H1 (cell line): ENCODE measurements around the gene ANKS1B. TPM values are rescaled to one million over a fixed set of nuclear protein-coding genes. Genes with fewer than 3 reads are reported as not detected.

Experiments
- CTCF ChIA-PET: fragments of 300-600 bp; sonication (Branson Sonifier 250); formaldehyde crosslinking; loops from one replicate; lab custom pipeline; 2021; ENCODE audit not compliant: partially characterized antibody; lab: Charles Lee
- POLR2A ChIA-PET: fragments of 300-600 bp; sonication (Branson Sonifier 250); formaldehyde crosslinking; loops from one replicate; lab custom pipeline; 2021; ENCODE audit warnings: inconsistent platforms; ENCODE audit not compliant: partially characterized antibody; lab: Charles Lee
- DNase-seq, 2 experiments: peaks; one replicate each; pipeline versions ENCODE4 v3.0.0 to v3.0.0-alpha.2; 2010 to 2022; ENCODE audit warnings: low spot score in 2 of 2, low read depth in 1 of 2, mixed read lengths in 1 of 2
- FAIRE-seq: peaks from 2 replicates; lab custom pipeline; 2011; peaks lifted over from hg19 to GRCh38; lab: Jason Lieb, UNC
- H2AFZ ChIP-seq: 2 replicates; pipeline ENCODE4 v1.8.1; 2012; ENCODE audit warnings: low read length, inconsistent platforms
- H2AK5ac ChIP-seq: 2 replicates; pipeline ENCODE4 v1.6.1; 2013; ENCODE audit warnings: low read depth, low read length
- H2BK120ac ChIP-seq: replicated peaks from 2 replicates; pipeline ENCODE3; 2013; ENCODE audit warnings: low read depth, low read length, inconsistent platforms
- H2BK12ac ChIP-seq: 2 replicates; pipeline ENCODE4 v1.6.1; 2013; ENCODE audit warnings: low read depth, low read length
- H2BK15ac ChIP-seq: 2 replicates; pipeline ENCODE4 v1.6.1; 2013; ENCODE audit warnings: low read length
- H2BK20ac ChIP-seq: 2 replicates; pipeline ENCODE4 v1.6.1; 2013; ENCODE audit warnings: low read length
- H2BK5ac ChIP-seq: 2 replicates; pipeline ENCODE4 v1.6.1; 2013; ENCODE audit warnings: low read depth, low read length
- H3K14ac ChIP-seq: 2 replicates; pipeline ENCODE4 v1.6.1; 2013; ENCODE audit warnings: inconsistent platforms; ENCODE audit not compliant: insufficient read length
- H3K18ac ChIP-seq: 2 replicates; pipeline ENCODE4 v1.6.1; 2013; ENCODE audit warnings: low read length; ENCODE audit errors: extremely low read depth
- H3K23ac ChIP-seq: 2 replicates; pipeline ENCODE4 v1.6.1; 2013; ENCODE audit warnings: inconsistent platforms; ENCODE audit not compliant: insufficient read length
- H3K23me2 ChIP-seq: 2 replicates; pipeline ENCODE4 v1.6.1; 2013; ENCODE audit warnings: low read depth, low read length
- H3K27ac ChIP-seq: 2 replicates; pipeline ENCODE4 v1.6.1; 2011; ENCODE audit warnings: low read depth, low read length, inconsistent platforms
- H3K27me3 ChIP-seq, 4 experiments: replicated peaks in 1 of 4; 1 replicate in 1 of 4; 2 replicates in 3 of 4; pipeline versions ENCODE4 v1.6.1 to v1.8.1; 2011 to 2013; ENCODE audit warnings: low read length in 3 of 4, mild to moderate bottlenecking in 3 of 4, inconsistent platforms in 2 of 4, mixed read lengths in 2 of 4, moderate library complexity in 1 of 4; ENCODE audit not compliant: control insufficient read depth in 3 of 4, insufficient read depth in 3 of 4; ENCODE audit errors: extremely low read depth in 1 of 4
- H3K36me3 ChIP-seq, 4 experiments: 2 replicates each; pipeline versions ENCODE4 v1.6.1 to v1.8.1; 2011 to 2013; ENCODE audit warnings: mild to moderate bottlenecking in 4 of 4, low read length in 3 of 4, moderate library complexity in 2 of 4, control low read depth in 1 of 4, inconsistent platforms in 1 of 4; ENCODE audit not compliant: insufficient read depth in 4 of 4, control insufficient read depth in 2 of 4
- H3K4ac ChIP-seq: replicated peaks from 2 replicates; pipeline ENCODE3; 2013; ENCODE audit warnings: low read length, low read depth, mixed read lengths, inconsistent platforms; ENCODE audit not compliant: insufficient read length
- H3K4me1 ChIP-seq, 4 experiments: replicated peaks in 1 of 4; 1 replicate in 1 of 4; 2 replicates in 3 of 4; pipeline versions ENCODE4 v1.6.1 to v1.8.1; 2011 to 2013; ENCODE audit warnings: low read length in 3 of 4, inconsistent platforms in 2 of 4, mixed read lengths in 1 of 4; ENCODE audit not compliant: insufficient read depth in 4 of 4, control insufficient read depth in 3 of 4
- H3K4me2 ChIP-seq, 2 experiments: 2 replicates each; pipeline versions ENCODE4 v1.6.1 to v1.8.1; 2011 to 2013; ENCODE audit warnings: low read depth in 2 of 2, low read length in 2 of 2, control low read depth in 1 of 2, inconsistent platforms in 1 of 2, mild to moderate bottlenecking in 1 of 2; ENCODE audit not compliant: insufficient read depth in 1 of 2
- H3K4me3 ChIP-seq, 4 experiments: fragments of 200-600, 300-600 bp in 1 of 4; sonication (generic), shearing (Covaris generic), sonication (Bioruptor Twin) in 1 of 4; 2 replicates each; pipeline versions ENCODE4 v1.5.1 to v1.8.1; 2011 to 2016; ENCODE audit warnings: low read length in 4 of 4, low read depth in 3 of 4, control low read depth in 2 of 4, inconsistent platforms in 2 of 4, mild to moderate bottlenecking in 2 of 4, mixed read lengths in 1 of 4, moderate library complexity in 1 of 4; ENCODE audit not compliant: insufficient read depth in 2 of 4; ENCODE audit errors: extremely low read depth in 1 of 4
- H3K56ac ChIP-seq: replicated peaks from 2 replicates; pipeline ENCODE3; 2013; ENCODE audit warnings: low read depth, mild to moderate bottlenecking, mixed read lengths, low read length, inconsistent platforms; ENCODE audit not compliant: insufficient read length
- H3K79me1 ChIP-seq: 2 replicates; pipeline ENCODE4 v1.6.1; 2013; ENCODE audit warnings: low read depth, low read length, control low read depth
- H3K79me2 ChIP-seq, 2 experiments: 2 replicates each; pipeline versions ENCODE4 v1.6.1 to v1.8.1; 2012 to 2013; ENCODE audit warnings: low read length in 2 of 2, mild to moderate bottlenecking in 2 of 2, inconsistent platforms in 1 of 2; ENCODE audit not compliant: insufficient read depth in 2 of 2, control insufficient read depth in 1 of 2
- H3K9ac ChIP-seq, 4 experiments: replicated peaks in 1 of 4; 1 replicate in 1 of 4; 2 replicates in 3 of 4; pipeline versions ENCODE4 v1.6.1 to v1.8.1; 2011 to 2013; ENCODE audit warnings: low read depth in 3 of 4, low read length in 3 of 4, control low read depth in 2 of 4, mild to moderate bottlenecking in 2 of 4, moderate library complexity in 2 of 4, inconsistent platforms in 1 of 4; ENCODE audit errors: extremely low read depth in 1 of 4
- H3K9me3 ChIP-seq, 2 experiments: 2 replicates each; pipeline versions ENCODE4 v1.6.1 to v1.8.1; 2012 to 2013; ENCODE audit warnings: mild to moderate bottlenecking in 2 of 2, moderate library complexity in 2 of 2, control low read depth in 1 of 2, inconsistent platforms in 1 of 2, low read depth in 1 of 2, low read length in 1 of 2, mixed read lengths in 1 of 2; ENCODE audit not compliant: insufficient read depth in 2 of 2
- H4K20me1 ChIP-seq, 2 experiments: replicated peaks in 1 of 2; 2 replicates each; pipeline versions ENCODE3 to v1.8.1; 2011 to 2013; ENCODE audit warnings: inconsistent platforms in 2 of 2, low read length in 2 of 2, mild to moderate bottlenecking in 1 of 2; ENCODE audit not compliant: insufficient read depth in 2 of 2, control insufficient read depth in 1 of 2
- H4K5ac ChIP-seq: 2 replicates; pipeline ENCODE4 v1.6.1; 2013; ENCODE audit warnings: low read length, low read depth, mixed read lengths, inconsistent platforms; ENCODE audit not compliant: insufficient read length
- H4K8ac ChIP-seq: 2 replicates; pipeline ENCODE4 v1.8.0; 2013; ENCODE audit warnings: mild to moderate bottlenecking, moderate library complexity, low read length, inconsistent platforms; ENCODE audit not compliant: insufficient read depth; ENCODE audit errors: extremely low read depth
- H4K91ac ChIP-seq: replicated peaks from 2 replicates; pipeline ENCODE3; 2013; ENCODE audit warnings: low read length, mixed read lengths, inconsistent platforms; ENCODE audit not compliant: insufficient read length
- BACH1 ChIP-seq: IDR thresholded peaks from 2 replicates; pipeline ENCODE4 v1.6.1; 2012; ENCODE audit warnings: low read length, improper control_type of control experiment
- BRCA1 ChIP-seq: IDR thresholded peaks from 2 replicates; pipeline ENCODE4 v1.6.1; 2012; ENCODE audit warnings: low read depth, low read length, improper control_type of control experiment
- CBX5 ChIP-seq: fragments of 300-800, 300-1000 bp; sonication (generic); IDR thresholded peaks from 2 replicates; pipeline ENCODE4 v1.7.1; 2016; ENCODE audit warnings: antibody characterized with exemption, low read length, low read depth
- CTBP2 ChIP-seq: IDR thresholded peaks from 2 replicates; pipeline ENCODE4 v1.7.0; 2011; ENCODE audit warnings: borderline replicate concordance, mild to moderate bottlenecking, moderate library complexity, mixed read lengths, low read length; ENCODE audit not compliant: insufficient read depth, insufficient read length
- FOSL1 ChIP-seq: IDR thresholded peaks from 2 replicates; pipeline ENCODE4 v1.6.1; 2011; ENCODE audit warnings: mild to moderate bottlenecking, low read depth, low read length, moderate library complexity; ENCODE audit not compliant: insufficient read depth
- POLR2A ChIP-seq, 2 experiments: IDR thresholded peaks; 1 replicate in 1 of 2; 2 replicates in 1 of 2; pipeline ENCODE4 v1.6.1; 2011; ENCODE audit warnings: low read depth in 2 of 2, low read length in 2 of 2, mild to moderate bottlenecking in 2 of 2; ENCODE audit errors: control extremely low read depth in 1 of 2
- POLR2AphosphoS5 ChIP-seq: IDR thresholded peaks from 2 replicates; pipeline ENCODE4 v1.6.1; 2011; ENCODE audit warnings: low read depth, low read length
- SAP30 ChIP-seq: fragments of 300-600 bp; sonication (generic); IDR thresholded peaks from 2 replicates; pipeline ENCODE4 v1.7.1; 2012; ENCODE audit warnings: low read length, moderate library complexity, mild to moderate bottlenecking, inconsistent platforms; ENCODE audit not compliant: insufficient read depth, insufficient replicate concordance
- WGBS, 2 experiments: shearing (Covaris generic) in 1 of 2; methylation state at CpG; one replicate each; pipeline versions ENCODE4 v1.1.6 to v1.1.7; 2013 to 2015; ENCODE audit warnings: low lambda C conversion rate in 2 of 2, mixed read lengths in 2 of 2, inconsistent platforms in 1 of 2, low coverage in 1 of 2, missing lambda C conversion rate in 1 of 2; ENCODE audit not compliant: insufficient replicate concordance in 2 of 2, insufficient coverage in 1 of 2, insufficient read length in 1 of 2; ENCODE audit errors: extremely low coverage in 1 of 2, missing lambda C conversion rate in 1 of 2; 5-methylcytosine and 5-hydroxymethylcytosine counted together
- polyA plus RNA-seq, 7 experiments: library from polyadenylated mRNA; depleted of rRNA in 3 of 7; stranded (reverse) in 5 of 7; unstranded in 2 of 7; fragments of >200 nt in 5 of 7; fragments of 200-250 nt in 2 of 7; gene quantifications; 1 replicate in 5 of 7; 2 replicates in 1 of 7; 4 replicates in 1 of 7; pipeline versions ENCODE4 v1.2.1 to v1.2.3, GENCODE V29; 2011 to 2013; ENCODE audit warnings: missing spikeins in 2 of 7, mixed read lengths in 2 of 7
- total RNA-seq: library from RNA; stranded (reverse); fragmentation: NEBNext Ultra II Directional; extraction: Animal tissue kit (Norgen Biotek cat#: 25700); gene quantifications from 2 replicates; pipeline ENCODE4 v1.2.1, GENCODE V29; 2021
- TF ChIP-seq, protein P1 (sequence below): IDR thresholded peaks from 2 replicates; pipeline ENCODE4 v1.6.1; 2012; ENCODE audit warnings: inconsistent platforms
- TF ChIP-seq, protein P2 (sequence below): IDR thresholded peaks from 2 replicates; pipeline ENCODE4 v1.6.1; 2011; ENCODE audit warnings: low read length, improper control_type of control experiment

ANKS1B gene
- total and polyA plus RNA-seq, 2 of the 8 experiments (the other 6 are each of a cell fraction or from before 2014, with no cell fraction given) = 2.7 to 6.1 TPM

DNA sequence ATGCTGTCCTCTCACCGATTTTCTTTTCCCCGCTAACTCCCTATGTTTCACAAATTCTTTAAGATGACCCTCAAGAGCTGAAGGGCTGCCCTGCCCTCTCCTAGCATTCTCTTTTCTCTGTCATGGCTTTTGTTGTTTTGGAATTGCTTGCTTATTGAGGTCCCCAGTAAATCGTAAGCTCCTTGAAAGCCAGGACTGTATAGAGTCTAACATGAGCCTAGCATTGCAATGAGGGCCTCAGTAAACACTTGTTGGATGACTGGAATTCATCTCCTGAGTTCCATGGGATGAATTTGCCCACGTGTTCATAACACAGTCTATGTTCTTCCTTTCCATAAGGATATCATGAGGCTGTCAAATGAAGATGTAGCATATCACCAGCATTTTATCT lies 1247.4 kb downstream of the ANKS1B start:
- no peaks in the 10 kb centered on the region; the same call in 1 of the 2 replicates for H3K79me1 ChIP-seq
- no peak overlapping the region for H3K14ac ChIP-seq
- peaks cover 0 to 8% (median 3%) of the 10 kb centered on the region in 4 experiments; a peak in 5 of 7 replicates for H3K4me1 ChIP-seq
- POLR2A ChIA-PET = no interaction called here
- H3K36me3 ChIP-seq = no peaks in the 10 kb centered on the region; a peak in 1 of 8 replicates
- H3K79me2 ChIP-seq = no peaks in the 10 kb centered on the region
- DNase-seq (no peak), FAIRE-seq (no peak)
- no peak overlapping the region for H3K56ac ChIP-seq
- H4K91ac ChIP-seq = no peak overlapping the region
- H2AFZ ChIP-seq = no peak overlapping the region
- no peaks in the 10 kb centered on the region for H4K20me1 ChIP-seq
- H3K23ac ChIP-seq = no peak overlapping the region
- no peaks in the 10 kb centered on the region; a peak in 1 of 7 replicates for H3K27me3 ChIP-seq
- H4K8ac ChIP-seq = no peak overlapping the region
- H3K4ac ChIP-seq = no peak overlapping the region
- H3K18ac ChIP-seq = no peak overlapping the region
- H3K27ac ChIP-seq = no peak overlapping the region
- H3K4me2 ChIP-seq = no peak overlapping the region
- H3K4me3 ChIP-seq = no peak overlapping the region
- H3K23me2 ChIP-seq = no peaks in the 10 kb centered on the region
- no peak overlapping the region for H2AK5ac ChIP-seq
- CTCF ChIA-PET = interaction anchor here (0.5 to 3.9 kb wide), 6 partner anchors 12 to 261 kb away, joined by 3 to 38 read pairs (median 4); no protein-coding TSS in a partner anchor
- 91% methylated on average over 4 of the region's 4 CpGs; no CpG with 5 or more reads in 1 of the 2 experiments for WGBS, 2 experiments
- H3K9me3 ChIP-seq = no peaks in the 10 kb centered on the region
- H2BK12ac ChIP-seq = no peak overlapping the region
- no peak overlapping the region for H2BK15ac ChIP-seq
- H3K9ac ChIP-seq = no peak overlapping the region
- H2BK20ac ChIP-seq = no peak overlapping the region
- no peak overlapping the region for H2BK120ac ChIP-seq
- TF ChIP-seq SAP30 = no peak
- TF ChIP-seq POLR2AphosphoS5 = no peak
- TF ChIP-seq, protein P1, sequence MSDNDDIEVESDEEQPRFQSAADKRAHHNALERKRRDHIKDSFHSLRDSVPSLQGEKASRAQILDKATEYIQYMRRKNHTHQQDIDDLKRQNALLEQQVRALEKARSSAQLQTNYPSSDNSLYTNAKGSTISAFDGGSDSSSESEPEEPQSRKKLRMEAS = no peak
- no peak for TF ChIP-seq CBX5
- TF ChIP-seq CTBP2 = no peak
- no peak for TF ChIP-seq POLR2A (IDR thresholded peaks at IDR 0.05; ENCODE audit: control extremely low read depth in 1 of 2, low read depth in 2 of 2, low read length in 2 of 2)
- TF ChIP-seq, protein P2, sequence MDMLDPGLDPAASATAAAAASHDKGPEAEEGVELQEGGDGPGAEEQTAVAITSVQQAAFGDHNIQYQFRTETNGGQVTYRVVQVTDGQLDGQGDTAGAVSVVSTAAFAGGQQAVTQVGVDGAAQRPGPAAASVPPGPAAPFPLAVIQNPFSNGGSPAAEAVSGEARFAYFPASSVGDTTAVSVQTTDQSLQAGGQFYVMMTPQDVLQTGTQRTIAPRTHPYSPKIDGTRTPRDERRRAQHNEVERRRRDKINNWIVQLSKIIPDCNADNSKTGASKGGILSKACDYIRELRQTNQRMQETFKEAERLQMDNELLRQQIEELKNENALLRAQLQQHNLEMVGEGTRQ = no peak
- TF ChIP-seq FOSL1 = no peak
- TF ChIP-seq BRCA1 = no peak
- no peak for TF ChIP-seq BACH1
- H2BK5ac ChIP-seq = no peak overlapping the region
- no peak overlapping the region for H4K5ac ChIP-seq
